ENCODE measurements around the gene UFL1.

The UFL1 gene

DNA sequence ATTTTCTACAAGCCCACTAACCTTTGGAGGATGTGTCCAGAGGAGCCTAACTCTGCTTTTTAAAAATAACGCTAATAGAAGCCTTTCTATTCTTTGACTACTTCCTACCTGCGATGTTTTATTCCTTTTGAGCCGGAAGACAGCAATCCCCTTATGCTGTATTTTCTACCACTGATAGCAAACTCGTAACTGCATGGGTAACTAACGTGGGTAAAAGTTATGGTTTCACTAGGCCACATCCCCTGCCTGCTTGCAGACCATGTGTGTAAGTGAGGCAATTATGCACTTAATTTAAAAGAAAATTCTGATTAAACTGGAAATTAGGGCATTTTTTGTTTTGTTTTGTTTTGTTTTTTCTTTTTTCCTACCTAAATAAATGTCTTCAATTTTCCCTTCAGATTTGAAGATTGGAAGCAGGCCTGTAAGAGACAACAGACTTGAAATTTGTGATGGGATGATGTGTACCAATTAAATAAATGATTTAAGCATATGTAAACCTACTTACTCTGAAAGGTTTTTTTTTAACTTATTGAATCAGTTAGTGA is 931 bp downstream of the UFL1 start:
- Histone ChIP-seq H3K79me2 (ENCODE audit: low read length) (peaks cover 24% of the 10 kb centered on the region), H4K20me1 (ENCODE audit: insufficient read depth, low read length) (no peaks in the 10 kb centered on the region), H3K9me3 (replicated peaks; ENCODE audit: insufficient read depth, low read length) (no peaks in the 10 kb centered on the region), H2AFZ (ENCODE audit: low read length) (peak overlapping the region; percentile 78), H3K4me3 (ENCODE audit: low read length) (peak overlapping the region; percentile 96), H3K36me3 (replicated peaks; ENCODE audit: insufficient read depth, low read length) (no peaks in the 10 kb centered on the region), H3K9ac (ENCODE audit: low read length) (peak overlapping the region; percentile 97), H3K4me1 (ENCODE audit: low read length) (peaks cover 14% of the 10 kb centered on the region; the same call in 1 of the 2 replicates), H3K4me2 (ENCODE audit: low read depth, low read length) (peak overlapping the region; percentile 90), H3K27ac (ENCODE audit: low read length) (peak overlapping the region; percentile 90), H3K9me2 (replicated peaks; ENCODE audit: insufficient read depth, low read length) (no peaks in the 10 kb centered on the region), H3F3A (ENCODE audit: insufficient read depth, low read length) (peaks cover 5% of the 10 kb centered on the region; the same call in 1 of the 2 replicates), H3K27me3 (replicated peaks; ENCODE audit: insufficient read depth, low read length) (no peaks in the 10 kb centered on the region)
- TF ChIP-seq, protein P1, sequence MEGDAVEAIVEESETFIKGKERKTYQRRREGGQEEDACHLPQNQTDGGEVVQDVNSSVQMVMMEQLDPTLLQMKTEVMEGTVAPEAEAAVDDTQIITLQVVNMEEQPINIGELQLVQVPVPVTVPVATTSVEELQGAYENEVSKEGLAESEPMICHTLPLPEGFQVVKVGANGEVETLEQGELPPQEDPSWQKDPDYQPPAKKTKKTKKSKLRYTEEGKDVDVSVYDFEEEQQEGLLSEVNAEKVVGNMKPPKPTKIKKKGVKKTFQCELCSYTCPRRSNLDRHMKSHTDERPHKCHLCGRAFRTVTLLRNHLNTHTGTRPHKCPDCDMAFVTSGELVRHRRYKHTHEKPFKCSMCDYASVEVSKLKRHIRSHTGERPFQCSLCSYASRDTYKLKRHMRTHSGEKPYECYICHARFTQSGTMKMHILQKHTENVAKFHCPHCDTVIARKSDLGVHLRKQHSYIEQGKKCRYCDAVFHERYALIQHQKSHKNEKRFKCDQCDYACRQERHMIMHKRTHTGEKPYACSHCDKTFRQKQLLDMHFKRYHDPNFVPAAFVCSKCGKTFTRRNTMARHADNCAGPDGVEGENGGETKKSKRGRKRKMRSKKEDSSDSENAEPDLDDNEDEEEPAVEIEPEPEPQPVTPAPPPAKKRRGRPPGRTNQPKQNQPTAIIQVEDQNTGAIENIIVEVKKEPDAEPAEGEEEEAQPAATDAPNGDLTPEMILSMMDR (IDR thresholded peaks at IDR 0.05; ENCODE audit: low read length), result no peak
- TF ChIP-seq EZH2phosphoT487 (IDR thresholded peaks at IDR 0.05; ENCODE audit: low read length) (no peak), EZH2 (optimal IDR thresholded peaks at IDR 0.05; ENCODE audit: low read depth, low read length) (no peak)
- DNase-seq, result peak; percentile 22

DNA sequence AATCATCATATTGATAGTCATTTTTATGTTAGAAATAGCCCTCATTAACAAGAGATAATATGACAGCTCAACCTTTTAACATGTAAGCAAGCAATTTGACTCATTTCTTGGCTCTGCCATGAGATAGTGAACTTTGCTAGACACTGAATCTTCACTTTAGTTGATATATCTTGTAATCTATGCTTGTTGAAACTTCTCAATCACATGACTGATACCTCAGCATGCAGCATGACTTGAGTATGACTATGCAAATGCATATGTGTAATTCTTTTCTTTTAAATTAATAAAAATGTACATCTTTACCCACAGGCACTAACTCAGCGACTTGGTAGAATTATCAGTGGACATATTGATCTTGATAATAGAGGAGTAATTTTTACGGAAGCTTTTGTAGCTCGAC is 6.6 kb downstream of the UFL1 start:
- no peak overlapping the region for H3K27ac ChIP-seq (ENCODE audit: low read length)
- H3K4me1 ChIP-seq (ENCODE audit: low read length), result peaks cover 5% of the 10 kb centered on the region; the same call in 1 of the 2 replicates
- H3K27me3 ChIP-seq (replicated peaks; ENCODE audit: insufficient read depth, low read length), result no peaks in the 10 kb centered on the region
- no peaks in the 10 kb centered on the region for H3K9me2 ChIP-seq (replicated peaks; ENCODE audit: insufficient read depth, low read length)
- H3K9ac ChIP-seq (ENCODE audit: low read length), result no peak overlapping the region
- H4K20me1 ChIP-seq (ENCODE audit: insufficient read depth, low read length), result no peaks in the 10 kb centered on the region
- DNase-seq, result no peak
- no peak for TF ChIP-seq EZH2phosphoT487 (IDR thresholded peaks at IDR 0.05; ENCODE audit: low read length)
- TF ChIP-seq, protein P1 (IDR thresholded peaks at IDR 0.05; ENCODE audit: low read length), result no peak
- TF ChIP-seq EZH2 (optimal IDR thresholded peaks at IDR 0.05; ENCODE audit: low read depth, low read length), result no peak
- H3K4me2 ChIP-seq (ENCODE audit: low read depth, low read length), result no peak overlapping the region
- no peak overlapping the region for H2AFZ ChIP-seq (ENCODE audit: low read length)
- H3K9me3 ChIP-seq (replicated peaks; ENCODE audit: insufficient read depth, low read length), result no peaks in the 10 kb centered on the region
- H3K79me2 ChIP-seq (ENCODE audit: low read length), result peaks cover 4% of the 10 kb centered on the region; the same call in 1 of the 2 replicates
- H3K36me3 ChIP-seq (replicated peaks; ENCODE audit: insufficient read depth, low read length), result peaks cover 6% of the 10 kb centered on the region; the same call in 1 of the 2 replicates
- H3K4me3 ChIP-seq (ENCODE audit: low read length), result no peak overlapping the region
- no peaks in the 10 kb centered on the region for H3F3A ChIP-seq (ENCODE audit: insufficient read depth, low read length)

DNA sequence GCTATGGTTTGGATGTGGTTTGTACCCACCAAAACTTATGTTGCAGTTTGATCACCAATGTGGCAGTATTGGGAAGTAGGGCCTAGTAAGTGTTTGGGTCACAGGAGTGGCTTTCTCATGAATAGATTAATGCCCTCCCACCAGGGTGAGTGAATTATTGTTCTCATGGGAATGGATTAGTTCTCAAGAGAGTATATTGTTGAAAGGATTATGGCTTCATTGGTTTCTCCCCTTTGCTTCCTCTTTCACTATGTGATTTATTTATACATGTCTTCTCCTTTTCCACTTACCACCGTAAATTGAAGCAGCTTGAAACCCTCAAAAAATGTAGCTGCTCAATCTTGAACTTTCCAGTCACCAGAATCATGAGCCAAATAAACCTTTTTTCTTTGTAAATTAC is 10.8 kb downstream of the UFL1 start:
- Histone ChIP-seq H3F3A (ENCODE audit: insufficient read depth, low read length) (no peaks in the 10 kb centered on the region), H3K79me2 (ENCODE audit: low read length) (no peaks in the 10 kb centered on the region), H2AFZ (ENCODE audit: low read length) (no peak overlapping the region), H3K9me3 (replicated peaks; ENCODE audit: insufficient read depth, low read length) (no peaks in the 10 kb centered on the region), H4K20me1 (ENCODE audit: insufficient read depth, low read length) (no peaks in the 10 kb centered on the region), H3K36me3 (replicated peaks; ENCODE audit: insufficient read depth, low read length) (peaks cover 6% of the 10 kb centered on the region; the same call in 1 of the 2 replicates), H3K4me1 (ENCODE audit: low read length) (no peaks in the 10 kb centered on the region), H3K9ac (ENCODE audit: low read length) (no peak overlapping the region), H3K4me3 (ENCODE audit: low read length) (no peak overlapping the region), H3K9me2 (replicated peaks; ENCODE audit: insufficient read depth, low read length) (no peaks in the 10 kb centered on the region), H3K27me3 (replicated peaks; ENCODE audit: insufficient read depth, low read length) (no peaks in the 10 kb centered on the region), H3K27ac (ENCODE audit: low read length) (no peak overlapping the region), H3K4me2 (ENCODE audit: low read depth, low read length) (no peak overlapping the region)
- DNase-seq, result no peak
- TF ChIP-seq EZH2phosphoT487 (IDR thresholded peaks at IDR 0.05; ENCODE audit: low read length) (no peak), EZH2 (optimal IDR thresholded peaks at IDR 0.05; ENCODE audit: low read depth, low read length) (no peak)
- TF ChIP-seq, protein P1 (IDR thresholded peaks at IDR 0.05; ENCODE audit: low read length), result no peak
